Sciatic nerve (tissue), 2 donors: Measurements from ENCODE around the gene NTNG1. TPM values are rescaled to one million over a fixed set of nuclear protein-coding genes. Genes with fewer than 3 reads are reported as not detected.

Experiments used
- ATAC-seq: fragments of 200-7000 bp; cut with Tn5 transposase; one replicate; pipeline ENCODE4 v1.9.1; 2020; ENCODE audit warnings: mild to moderate bottlenecking, moderate library complexity
- DNase-seq: peaks from one replicate; pipeline ENCODE4 v3.0.0-alpha.2; 2020; ENCODE audit warnings: low spot score
- intact Hi-C: fragments of 100-400 bp; cut with DNase I; formaldehyde crosslinking; loops from one replicate; pipeline ENCODE4 v1.14.2; 2022
- total RNA-seq: library from RNA; stranded (reverse); fragmentation: NEBNext Ultra II Directional; extraction: Animal tissue kit (Norgen Biotek cat#: 25700); gene quantifications from one replicate; pipeline ENCODE4 v1.2.1, GENCODE V29; 2021
- donor health status: DM: no; HTN: no; CAD: no.
- donor health status: DM: no; HTN: no; CAD: no.

The NTNG1 gene
- total RNA-seq, 1 donor from 2014 or later: 8.2 TPM

DNA sequence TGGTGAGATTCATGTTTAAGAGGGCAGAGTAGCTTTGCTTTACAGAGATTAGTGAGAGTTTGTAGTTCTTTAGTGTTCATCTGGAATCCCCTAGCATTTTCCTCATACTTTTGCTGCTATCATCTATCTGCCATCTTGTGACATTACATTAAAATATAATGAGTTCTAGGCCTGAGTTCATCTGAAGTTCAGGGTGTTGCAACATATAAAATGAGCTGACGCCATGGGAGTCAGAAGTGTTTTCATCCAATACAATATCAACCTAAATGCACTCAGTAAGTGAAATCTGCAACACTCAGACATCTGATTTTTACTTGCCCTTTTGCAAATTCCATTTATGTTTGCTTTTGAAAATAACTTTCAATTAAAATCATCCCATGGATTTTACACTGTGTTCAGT is 153.8 kb downstream of the NTNG1 start:
- intact Hi-C loops: no loop called here
- DNase-seq (no peak), ATAC-seq (no peak)

DNA sequence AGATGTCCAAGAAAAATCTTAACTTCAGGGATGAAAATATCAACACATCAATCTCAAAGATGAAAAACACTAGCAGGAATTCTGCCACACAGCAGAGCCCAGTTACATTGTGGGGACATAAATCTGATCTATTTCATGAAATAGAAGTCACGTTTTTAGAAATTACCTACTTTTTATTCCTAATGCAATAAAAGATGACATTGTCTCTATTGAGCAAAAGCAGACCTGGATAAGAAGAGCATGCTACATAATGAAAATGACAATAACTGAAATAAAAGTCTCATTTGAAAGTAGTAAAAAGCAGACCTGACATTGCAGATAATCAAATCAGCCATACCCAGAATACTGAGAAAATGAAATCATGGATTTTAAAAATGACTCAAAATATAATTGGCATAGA is 156.8 kb downstream of the NTNG1 start:
- no peak for ATAC-seq
- intact Hi-C loops: no loop called here
- no peak for DNase-seq

DNA sequence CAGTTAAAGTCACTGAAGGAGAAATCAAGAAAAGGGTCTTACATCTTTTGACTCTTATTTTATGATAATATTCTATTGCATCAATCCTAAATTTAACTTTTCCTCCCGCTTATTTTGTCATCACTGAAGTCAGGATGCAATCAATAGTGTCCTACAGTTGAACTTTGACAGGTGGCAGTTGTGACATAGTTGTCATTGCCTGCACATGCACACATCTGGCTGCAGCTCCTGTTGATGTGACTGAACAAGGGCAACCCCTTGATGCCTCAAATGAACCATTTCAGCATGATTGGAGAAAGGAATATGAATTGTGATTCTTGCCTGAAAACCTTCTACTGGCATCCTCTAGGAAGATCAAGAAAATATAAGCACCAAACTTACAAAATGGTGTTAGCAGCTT is 157.7 kb downstream of the NTNG1 start:
- ATAC-seq (no peak), DNase-seq (no peak)
- intact Hi-C loops: no loop called here

DNA sequence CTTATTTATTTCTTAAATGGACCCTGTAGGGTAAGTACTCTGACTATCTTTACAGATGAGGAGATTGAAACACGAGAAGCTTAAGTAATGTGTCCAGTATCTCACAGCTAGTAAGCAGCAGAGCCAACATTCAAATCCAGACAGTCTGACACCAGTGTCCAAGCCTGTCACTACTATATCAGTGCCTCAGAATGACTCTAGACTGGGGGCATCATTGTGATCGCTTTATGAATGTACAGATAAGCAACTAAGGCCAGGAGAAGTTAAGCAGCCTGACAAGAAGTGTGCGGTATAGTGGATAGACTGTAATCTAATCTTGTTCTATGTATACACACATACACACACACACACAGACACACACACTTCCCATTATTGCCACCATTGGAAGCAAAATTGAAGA is 158.7 kb downstream of the NTNG1 start:
- no peak for ATAC-seq
- intact Hi-C loops: no loop called here
- no peak for DNase-seq

DNA sequence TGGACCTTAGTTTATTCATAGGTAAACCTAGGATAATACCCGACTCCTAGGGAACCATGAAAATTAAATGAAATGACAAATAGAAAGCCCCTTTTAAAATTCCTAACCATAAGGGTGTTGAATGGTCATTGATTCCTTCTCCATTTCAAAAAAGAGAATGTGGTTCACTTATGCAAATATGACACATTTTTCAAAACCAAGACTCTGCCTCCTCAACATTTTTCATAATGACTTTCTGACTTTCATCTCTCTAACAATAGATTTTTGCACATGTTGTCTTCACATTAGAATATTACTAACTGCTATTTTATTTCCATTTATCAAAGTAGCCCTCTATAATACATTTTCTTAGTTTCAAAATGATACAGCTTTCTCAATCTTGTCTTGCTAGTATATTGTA is 169.1 kb downstream of the NTNG1 start:
- intact Hi-C loops: no loop called here
- ATAC-seq (no peak), DNase-seq (no peak)

DNA sequence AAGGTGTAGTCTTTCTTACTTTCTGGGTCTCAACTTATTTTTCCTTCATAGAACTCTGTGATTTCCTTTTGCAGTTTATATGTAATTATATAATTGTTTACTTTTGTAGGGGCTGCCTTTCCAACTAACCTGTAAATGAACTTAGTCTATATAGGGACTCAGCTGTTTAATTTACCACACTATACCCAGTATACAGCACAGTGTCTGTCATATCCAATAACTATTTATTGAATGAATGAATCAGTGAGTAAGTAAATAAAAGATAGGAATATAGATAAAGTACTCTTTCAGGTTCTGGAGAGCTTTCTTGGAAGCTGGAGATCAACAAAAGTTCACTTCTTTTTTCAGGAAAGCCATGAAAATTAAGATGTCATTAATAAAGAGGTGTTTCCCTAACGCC is 174.8 kb downstream of the NTNG1 start:
- ATAC-seq: no peak
- intact Hi-C loops: no loop called here

DNA sequence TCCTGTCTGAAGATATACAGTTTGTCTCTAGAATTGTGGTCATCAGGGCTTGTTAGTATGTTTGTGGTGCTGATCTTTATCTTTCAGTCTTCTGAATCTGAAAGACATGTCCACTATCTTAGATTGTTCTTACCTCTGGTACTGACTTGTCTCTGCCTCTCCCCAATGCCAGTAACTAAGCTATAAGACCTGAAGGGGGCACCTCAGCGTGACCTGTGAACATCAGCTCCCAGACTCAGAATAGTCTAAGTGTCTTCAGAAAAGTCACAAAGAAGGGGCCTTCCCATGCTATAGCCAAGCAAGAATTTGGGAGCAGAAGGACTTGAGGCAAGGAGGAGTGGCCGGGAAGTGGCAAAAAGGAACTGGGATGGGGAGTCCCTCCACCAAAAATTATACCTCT is 178.1 kb downstream of the NTNG1 start:
- DNase-seq: no peak
- intact Hi-C loops: no loop called here
- no peak for ATAC-seq

More for the DNA sequence above, 174.8 kb downstream of the NTNG1 start:
- no peak for DNase-seq

DNA sequence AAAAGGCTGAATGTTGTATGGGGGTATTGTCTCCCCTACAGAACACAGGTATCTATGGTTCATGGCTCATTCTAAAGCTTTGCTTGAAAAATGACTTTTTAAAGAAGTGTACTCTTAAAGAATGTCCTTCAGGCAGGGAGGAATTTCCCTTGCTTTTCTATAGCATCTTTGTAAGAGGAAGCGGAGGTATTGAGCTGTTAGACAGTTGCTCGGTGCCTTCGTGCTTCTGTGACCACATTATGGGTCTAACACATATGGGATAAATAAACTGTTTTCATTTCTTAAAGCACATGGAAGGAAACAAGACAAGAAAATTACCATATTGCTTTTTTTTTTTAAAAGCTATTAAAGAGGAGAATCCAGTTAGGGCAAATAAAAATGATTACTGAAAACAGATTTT is 182.9 kb downstream of the NTNG1 start:
- intact Hi-C loops: no loop called here
- ATAC-seq (no peak), DNase-seq (no peak)

DNA sequence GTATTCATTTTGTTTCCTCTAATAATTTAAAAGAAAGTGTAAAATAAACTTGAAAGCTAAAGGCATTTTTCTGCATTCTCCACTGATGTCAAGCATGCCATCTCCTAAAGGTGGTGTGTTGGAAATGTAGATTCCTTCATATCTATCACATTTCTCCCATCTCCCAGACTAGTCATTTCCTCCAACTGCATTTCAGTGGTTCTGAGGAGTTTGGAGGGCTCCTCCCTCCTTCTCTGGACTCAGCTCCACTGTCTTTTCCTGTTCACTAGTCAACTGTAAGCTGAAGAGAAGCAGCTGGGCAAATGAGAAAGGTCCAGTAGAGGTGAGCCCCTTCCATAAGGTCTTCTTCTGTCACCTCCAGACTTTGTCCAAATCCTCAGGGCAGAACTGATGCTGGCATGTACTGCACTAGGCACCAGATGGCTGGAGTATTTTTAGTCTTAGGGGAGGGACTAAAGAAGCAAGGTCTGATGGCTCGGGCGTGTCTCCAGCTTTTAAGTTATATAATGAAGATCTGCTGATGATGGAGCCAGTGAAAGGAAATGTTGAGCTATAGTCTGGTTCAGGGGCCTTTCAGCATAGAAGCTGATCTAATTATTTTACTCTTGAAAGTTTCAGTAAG is 186.1 kb downstream of the NTNG1 start:
- ATAC-seq (no peak), DNase-seq (no peak)
- intact Hi-C loops: no loop called here

DNA sequence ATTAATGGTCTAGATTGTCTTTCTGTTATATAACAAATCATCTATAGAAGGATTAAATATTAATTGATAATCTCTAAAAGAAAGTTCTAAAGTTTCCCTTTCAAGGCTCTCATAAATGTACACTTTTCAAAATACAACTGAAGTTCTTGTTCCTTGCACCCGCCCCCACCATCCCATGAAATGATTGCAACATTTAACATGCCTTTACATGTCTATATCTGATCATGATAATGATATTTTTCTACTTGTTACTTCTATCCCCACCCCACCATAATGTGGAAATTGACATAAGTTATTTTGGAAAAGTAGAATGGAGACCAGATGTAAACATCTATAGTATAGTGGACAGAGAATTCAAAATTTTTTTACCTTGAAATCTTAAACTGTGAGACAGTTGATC is 186.6 kb downstream of the NTNG1 start:
- ATAC-seq: no peak
- intact Hi-C loops: no loop called here

DNA sequence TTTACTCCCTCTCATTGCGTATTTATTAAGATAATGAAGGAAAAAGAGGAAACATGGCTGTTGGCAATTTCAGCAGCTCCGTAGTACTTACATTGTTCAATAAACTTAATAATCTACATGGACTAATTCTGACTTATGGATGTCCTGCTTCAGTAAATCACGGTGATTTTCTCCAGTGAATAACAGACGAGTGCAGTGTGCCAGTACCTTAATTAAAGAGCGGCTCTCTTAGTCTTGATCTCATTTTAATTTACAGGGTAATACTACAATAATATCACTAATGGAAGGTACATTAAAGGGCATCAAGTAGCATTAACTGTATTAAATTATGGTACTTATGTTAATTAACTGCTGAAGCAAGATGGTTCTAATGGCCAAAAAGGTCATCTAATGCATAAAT is 187.2 kb downstream of the NTNG1 start:
- intact Hi-C loops: no loop called here
- no peak for DNase-seq

More for the DNA sequence above, 186.6 kb downstream of the NTNG1 start:
- DNase-seq: no peak

DNA sequence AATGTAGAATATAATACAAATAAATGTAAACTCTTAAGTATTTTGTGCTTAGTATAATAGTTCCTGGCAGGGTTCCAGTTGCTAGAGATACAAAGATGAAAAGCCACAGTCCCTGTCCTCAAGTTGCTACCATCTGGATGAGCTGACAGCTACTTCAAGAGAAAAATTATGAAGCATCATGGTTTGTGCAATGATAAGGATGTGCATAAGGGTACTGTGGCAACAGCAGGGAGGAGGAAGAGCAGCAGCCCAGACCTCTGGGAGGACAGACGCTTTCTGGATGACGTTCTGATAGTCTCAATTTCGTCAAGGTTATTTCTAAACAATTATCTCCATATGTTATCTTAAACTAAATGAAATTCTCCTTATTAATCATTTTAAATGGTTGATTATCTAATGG is 198.9 kb downstream of the NTNG1 start:
- DNase-seq (no peak), ATAC-seq (no peak)
- intact Hi-C loops: no loop called here

More for the DNA sequence above, 187.2 kb downstream of the NTNG1 start:
- no peak for ATAC-seq

DNA sequence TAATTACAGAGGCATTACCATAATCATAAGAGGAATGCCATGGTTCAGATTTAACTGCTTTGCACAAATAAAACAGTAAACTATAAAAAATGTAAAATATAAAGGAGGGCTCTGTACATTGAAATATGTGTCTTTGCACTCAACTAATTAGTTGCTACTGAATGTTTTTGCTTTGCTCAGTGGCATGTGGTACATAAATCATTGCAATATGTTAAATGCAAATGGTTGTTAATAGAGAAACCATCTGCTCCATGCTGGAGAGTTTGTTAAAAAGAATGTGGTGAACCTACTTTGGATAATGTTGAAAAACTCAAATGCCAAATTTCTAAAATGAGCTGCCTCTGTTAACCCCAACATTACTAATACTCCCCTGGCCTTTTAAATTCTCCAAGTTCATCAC is 201.5 kb downstream of the NTNG1 start:
- intact Hi-C loops: no loop called here
- DNase-seq: no peak
- ATAC-seq: no peak

DNA sequence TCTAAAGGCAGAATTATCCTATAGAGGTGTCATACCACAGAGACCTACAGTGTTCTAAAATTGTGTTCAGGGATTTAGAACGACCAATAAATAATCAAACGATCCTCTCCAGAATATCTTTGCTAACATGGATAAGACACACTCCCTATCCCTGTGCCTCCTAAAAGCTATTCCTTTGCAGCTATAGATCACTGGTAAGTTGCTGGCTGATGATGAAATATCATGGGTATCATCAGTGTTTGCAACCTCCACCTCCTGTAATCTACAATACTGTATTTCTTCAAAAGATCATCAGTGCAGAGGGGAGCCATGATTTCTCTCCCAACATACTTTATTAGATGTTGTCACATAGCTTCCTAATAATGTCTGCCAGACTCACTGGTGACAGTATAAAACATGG is 201.9 kb downstream of the NTNG1 start:
- DNase-seq (no peak), ATAC-seq (no peak)
- intact Hi-C loops: no loop called here

DNA sequence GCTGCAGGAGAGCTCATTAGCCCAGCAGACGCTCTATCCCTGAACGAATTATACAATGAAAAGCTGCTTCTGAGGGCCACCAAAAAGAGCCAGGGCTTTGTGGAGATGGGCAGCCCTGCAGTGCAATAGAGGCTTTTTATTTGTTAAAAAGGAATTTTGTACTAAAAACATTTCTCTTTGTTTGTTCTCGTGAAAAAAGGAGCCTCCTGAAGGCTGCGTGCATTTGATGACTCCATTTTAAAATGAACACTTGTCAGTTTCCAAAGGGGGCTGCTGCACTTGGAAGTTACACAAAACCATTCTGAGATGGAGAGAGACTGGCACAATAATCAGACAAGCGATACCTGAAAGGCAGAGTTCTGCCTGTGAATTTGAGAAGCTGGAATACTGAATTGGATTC is 202.8 kb downstream of the NTNG1 start:
- ATAC-seq: no peak

DNA sequence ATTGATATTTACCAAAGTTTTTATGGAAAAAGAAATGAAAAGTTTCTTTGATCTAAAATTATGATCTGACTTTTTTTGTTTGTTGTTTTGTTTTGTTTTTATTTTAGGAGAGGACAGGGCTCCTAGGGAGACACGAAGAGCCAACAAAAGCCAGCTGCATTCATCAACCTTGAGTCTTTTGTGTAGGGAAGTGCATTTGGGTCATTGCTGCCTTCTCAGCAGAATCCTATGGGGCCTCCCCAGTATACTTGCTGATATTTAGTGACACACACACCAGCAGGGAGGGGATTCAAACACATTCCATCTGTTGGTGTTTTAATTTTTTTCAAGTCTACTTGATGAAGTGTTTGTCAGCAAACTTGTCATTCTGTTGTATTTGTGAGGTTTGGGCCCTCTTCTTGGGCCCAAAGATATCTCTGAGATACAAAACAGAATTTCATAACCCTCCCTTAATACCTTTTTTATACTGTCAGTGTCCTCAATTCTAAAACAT is 203.5 kb downstream of the NTNG1 start:
- intact Hi-C loops: no loop called here
- DNase-seq: no peak
- ATAC-seq: no peak

More for the DNA sequence above, 202.8 kb downstream of the NTNG1 start:
- DNase-seq: no peak
- intact Hi-C loops: no loop called here

DNA sequence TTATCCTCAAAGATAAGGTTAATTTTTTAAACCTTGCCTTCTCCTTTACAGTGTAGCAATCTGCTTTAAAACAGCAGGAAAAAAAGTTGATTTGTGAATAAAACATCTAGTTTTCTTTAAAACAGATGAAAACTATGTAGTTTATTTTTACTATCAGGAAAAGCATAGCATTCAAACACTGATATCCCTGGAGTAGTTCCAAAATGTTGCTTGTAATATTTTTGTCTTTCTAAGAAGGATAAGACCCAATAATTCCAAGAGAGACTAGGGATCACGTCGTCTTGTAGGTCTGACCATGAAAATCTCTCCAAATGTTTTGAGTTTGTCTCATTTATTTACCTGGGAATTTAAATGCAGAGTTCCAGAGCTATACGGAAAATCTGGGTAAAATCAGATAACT is 204.0 kb downstream of the NTNG1 start:
- intact Hi-C loops: no loop called here
- ATAC-seq (no peak), DNase-seq (no peak)

DNA sequence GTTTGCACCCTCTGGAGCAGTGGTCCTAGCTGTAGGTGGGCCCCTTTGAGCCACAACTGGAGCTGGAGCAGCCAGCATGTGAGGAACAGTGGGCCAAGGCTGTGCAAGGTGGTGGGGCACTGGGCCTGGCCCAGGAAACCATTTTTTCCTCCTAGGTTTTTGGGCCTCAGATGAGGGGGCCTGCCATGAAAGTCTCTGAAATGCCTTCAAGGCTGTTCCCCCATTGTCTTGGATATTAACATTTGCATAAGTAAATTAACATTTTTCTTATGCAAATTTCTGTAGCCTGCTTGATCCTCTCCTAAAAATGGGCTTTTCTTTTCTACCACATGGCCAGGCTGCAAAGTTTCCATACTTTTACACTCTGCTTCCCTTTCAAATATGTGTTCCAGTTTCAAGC is 212.0 kb downstream of the NTNG1 start:
- intact Hi-C loops: no loop called here
- ATAC-seq: no peak

DNA sequence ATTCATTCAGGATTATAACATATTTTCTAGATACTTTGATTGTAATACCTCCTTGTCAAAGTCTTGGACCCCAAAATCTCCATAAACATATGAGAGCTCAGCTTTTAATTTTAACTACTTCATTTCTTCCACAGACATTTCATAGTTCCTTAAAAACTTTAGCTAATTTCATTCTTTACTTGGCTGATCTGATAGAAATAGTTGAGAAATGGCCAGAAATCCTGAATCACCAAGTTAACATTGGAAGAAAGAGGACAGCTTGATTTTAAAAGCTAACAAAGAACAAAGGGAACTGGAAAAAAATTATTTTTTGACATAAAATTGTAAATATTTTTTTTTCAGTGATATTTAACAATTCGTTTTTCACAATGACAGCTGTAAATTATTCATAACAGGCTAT is 216.5 kb downstream of the NTNG1 start:
- intact Hi-C loops: no loop called here

More for the DNA sequence above, 212.0 kb downstream of the NTNG1 start:
- DNase-seq: no peak

DNA sequence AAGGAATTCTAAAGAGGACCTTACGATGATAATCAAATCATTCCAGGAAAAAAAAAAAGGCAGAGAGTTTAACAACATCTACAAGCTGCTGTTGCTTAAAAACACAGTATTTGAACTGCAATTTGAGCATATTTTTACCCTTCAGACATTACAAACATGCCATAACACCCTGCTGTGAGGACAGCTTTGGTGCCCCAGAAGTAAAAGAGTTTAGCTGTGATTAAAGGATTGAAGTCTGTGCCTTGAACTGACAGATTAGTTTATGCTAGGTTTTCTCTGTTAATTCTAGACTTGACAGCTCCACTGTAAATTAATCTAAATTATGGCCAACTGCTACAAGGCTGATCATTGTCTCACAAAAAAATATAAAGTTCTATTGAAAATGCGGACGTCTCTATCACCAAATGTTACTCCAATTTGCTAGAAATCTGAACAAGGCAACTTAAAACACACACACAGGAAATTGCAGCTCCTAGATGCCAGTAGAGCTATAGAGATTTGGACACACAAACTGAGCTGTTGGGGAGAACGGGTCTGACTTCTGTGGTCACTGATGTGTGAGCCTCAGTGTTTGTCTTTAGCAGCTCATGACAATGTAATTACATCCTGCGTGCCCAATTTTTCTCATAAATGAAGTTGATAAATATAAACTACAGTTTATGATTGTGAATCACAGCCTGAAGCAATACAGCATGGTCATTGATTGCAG is 217.9 kb downstream of the NTNG1 start:
- intact Hi-C loops: no loop called here
- DNase-seq: no peak
- no peak for ATAC-seq

More for the DNA sequence above, 216.5 kb downstream of the NTNG1 start:
- no peak for ATAC-seq
- DNase-seq: no peak
